Measurements from ENCODE around the gene TUT1. TPM values are rescaled to one million over a fixed set of nuclear protein-coding genes. Genes with fewer than 3 reads are reported as not detected.

The TUT1 gene, protein sequence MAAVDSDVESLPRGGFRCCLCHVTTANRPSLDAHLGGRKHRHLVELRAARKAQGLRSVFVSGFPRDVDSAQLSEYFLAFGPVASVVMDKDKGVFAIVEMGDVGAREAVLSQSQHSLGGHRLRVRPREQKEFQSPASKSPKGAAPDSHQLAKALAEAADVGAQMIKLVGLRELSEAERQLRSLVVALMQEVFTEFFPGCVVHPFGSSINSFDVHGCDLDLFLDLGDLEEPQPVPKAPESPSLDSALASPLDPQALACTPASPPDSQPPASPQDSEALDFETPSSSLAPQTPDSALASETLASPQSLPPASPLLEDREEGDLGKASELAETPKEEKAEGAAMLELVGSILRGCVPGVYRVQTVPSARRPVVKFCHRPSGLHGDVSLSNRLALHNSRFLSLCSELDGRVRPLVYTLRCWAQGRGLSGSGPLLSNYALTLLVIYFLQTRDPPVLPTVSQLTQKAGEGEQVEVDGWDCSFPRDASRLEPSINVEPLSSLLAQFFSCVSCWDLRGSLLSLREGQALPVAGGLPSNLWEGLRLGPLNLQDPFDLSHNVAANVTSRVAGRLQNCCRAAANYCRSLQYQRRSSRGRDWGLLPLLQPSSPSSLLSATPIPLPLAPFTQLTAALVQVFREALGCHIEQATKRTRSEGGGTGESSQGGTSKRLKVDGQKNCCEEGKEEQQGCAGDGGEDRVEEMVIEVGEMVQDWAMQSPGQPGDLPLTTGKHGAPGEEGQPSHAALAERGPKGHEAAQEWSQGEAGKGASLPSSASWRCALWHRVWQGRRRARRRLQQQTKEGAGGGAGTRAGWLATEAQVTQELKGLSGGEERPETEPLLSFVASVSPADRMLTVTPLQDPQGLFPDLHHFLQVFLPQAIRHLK
- total RNA-seq (10 to 100 TPM; 30.8 to 32.7 TPM), polyA plus RNA-seq (13.7 TPM)

DNA sequence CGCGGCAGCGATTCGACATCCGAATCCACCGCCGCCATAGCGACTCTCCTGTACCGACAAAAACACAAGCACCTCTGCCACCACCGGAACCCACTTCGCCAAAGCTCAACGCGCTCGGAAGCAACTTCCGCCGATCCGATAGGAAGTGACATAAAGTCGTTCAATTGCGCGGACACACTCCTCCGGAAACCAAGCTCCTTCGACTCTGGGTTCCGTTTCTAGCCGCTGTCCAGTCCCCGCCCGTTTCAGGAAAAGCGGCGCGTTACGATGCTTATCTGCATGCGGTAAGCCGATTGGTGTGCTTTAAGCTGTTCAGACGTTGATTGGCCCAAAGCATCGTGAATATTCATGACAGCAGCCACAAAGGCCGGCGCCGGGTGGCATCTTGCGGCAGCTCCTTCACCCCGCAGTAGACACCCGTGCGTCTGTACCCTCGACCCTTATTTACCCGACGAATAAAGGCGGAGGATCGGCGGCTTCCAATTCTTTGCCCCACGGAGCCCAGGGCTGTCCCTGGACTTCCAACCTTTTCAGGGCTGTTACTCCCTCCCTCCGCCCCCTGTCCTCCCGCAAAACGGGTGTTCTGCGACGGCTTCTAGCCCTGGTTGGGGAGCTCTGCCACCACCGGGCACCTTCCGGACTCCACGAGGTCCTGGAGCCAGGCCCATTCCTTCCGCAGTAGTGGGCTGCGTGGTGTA, at the start of gene TUT1:
TUT1 (minus strand) TSS at position 76 of the 698 bp plus-strand sequence; CDS start at position 38, 38 bp downstream.
- Mint-ChIP-seq H3K4me3 (peak within 1 kb of the TSS; percentile 84 to 98 (median 95)), H3K27ac (peak within 1 kb of the TSS; percentile 84 to 99 (median 98)), H3K36me3 (peaks cover 7 to 72% (median 11%) of the 10 kb centered on the region in 3 donors), H3K4me1 (peaks cover 36 to 71% (median 59%) of the 10 kb centered on the region in 3 donors), H3K27me3 (peaks cover 0 to 3% of the 10 kb centered on the region in 2 donors), H3K9me3 (no peaks in the 10 kb centered on the region)
- peak; percentile 91 to 98 (median 97) for DNase-seq
- Histone ChIP-seq H3K4me3 (ENCODE audit: low read length) (peak within 1 kb of the TSS; percentile 83), H3K27ac (ENCODE audit: low read depth, low read length) (peak within 1 kb of the TSS; percentile 92), H3K4me1 (ENCODE audit: insufficient read depth, low read length) (peaks cover 41% of the 10 kb centered on the region), H3K9me3 (ENCODE audit: low read length) (no peaks in the 10 kb centered on the region), H3K27me3 (ENCODE audit: insufficient read depth, low read length, poor library complexity, severe bottlenecking) (no peaks in the 10 kb centered on the region), H3K36me3 (ENCODE audit: insufficient read depth, low read length) (peaks cover 44% of the 10 kb centered on the region)
- POLR2A ChIA-PET, result interaction anchor here (0.5 to 3.3 kb wide), 37 partner anchors 9 to 265 kb away, joined by 3 to 71 read pairs (median 7); partner anchors contain the start of genes B3GAT3, BSCL2, C11orf98 and CSKMT
- CTCF ChIA-PET, result interaction anchor here (0.6 to 5.1 kb wide), 52 partner anchors 8 to 289 kb away, joined by 3 to 46 read pairs (median 5); partner anchors contain the start of genes B3GAT3, C11orf98, CSKMT and EEF1G

DNA sequence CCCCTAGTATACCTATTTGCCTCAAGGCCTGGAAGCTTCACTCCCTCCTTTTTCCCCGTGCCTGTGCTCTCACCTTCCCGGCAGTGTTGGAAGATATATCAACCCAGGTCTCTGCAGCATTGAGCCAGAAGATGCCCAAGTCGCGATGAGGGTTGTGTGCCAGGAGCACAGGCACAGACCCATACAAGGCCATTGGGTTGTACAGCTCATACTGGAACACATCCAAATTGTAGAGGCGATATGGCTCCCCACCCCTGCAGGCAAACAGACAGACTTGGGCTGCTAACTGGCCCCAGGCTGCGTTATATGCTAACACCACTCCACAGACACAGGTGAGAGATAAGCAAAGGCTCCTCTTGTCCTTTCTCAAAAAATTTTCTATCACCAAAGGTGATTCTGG, 41.2 kb upstream of the TUT1 start:
- Histone ChIP-seq H3K27me3 (ENCODE audit: insufficient read depth, low read length, poor library complexity, severe bottlenecking) (no peaks in the 10 kb centered on the region), H3K27ac (ENCODE audit: low read depth, low read length) (no peak overlapping the region), H3K9me3 (ENCODE audit: low read length) (no peaks in the 10 kb centered on the region), H3K4me1 (ENCODE audit: insufficient read depth, low read length) (peaks cover 11% of the 10 kb centered on the region), H3K36me3 (ENCODE audit: insufficient read depth, low read length) (peaks cover 65% of the 10 kb centered on the region), H3K4me3 (ENCODE audit: low read length) (no peak overlapping the region)
- peaks cover 18 to 83% (median 23%) of the 10 kb centered on the region in 3 donors for H3K36me3 Mint-ChIP-seq
- peaks cover 10 to 18% (median 18%) of the 10 kb centered on the region in 3 donors for H3K4me1 Mint-ChIP-seq
- peak overlapping the region in 4 of 8 donors; percentile 51 to 80 (median 66) for H3K27ac Mint-ChIP-seq
- H3K9me3 Mint-ChIP-seq, result no peaks in the 10 kb centered on the region
- CTCF ChIA-PET, result interaction anchor here (1.1 to 1.4 kb wide), 2 partner anchors 23 to 40 kb away, joined by 3 read pairs; no protein-coding TSS in a partner anchor
- H3K4me3 Mint-ChIP-seq, result no peak overlapping the region
- no peak for DNase-seq
- POLR2A ChIA-PET, result no interaction called here
- H3K27me3 Mint-ChIP-seq, result no peaks in the 10 kb centered on the region

DNA sequence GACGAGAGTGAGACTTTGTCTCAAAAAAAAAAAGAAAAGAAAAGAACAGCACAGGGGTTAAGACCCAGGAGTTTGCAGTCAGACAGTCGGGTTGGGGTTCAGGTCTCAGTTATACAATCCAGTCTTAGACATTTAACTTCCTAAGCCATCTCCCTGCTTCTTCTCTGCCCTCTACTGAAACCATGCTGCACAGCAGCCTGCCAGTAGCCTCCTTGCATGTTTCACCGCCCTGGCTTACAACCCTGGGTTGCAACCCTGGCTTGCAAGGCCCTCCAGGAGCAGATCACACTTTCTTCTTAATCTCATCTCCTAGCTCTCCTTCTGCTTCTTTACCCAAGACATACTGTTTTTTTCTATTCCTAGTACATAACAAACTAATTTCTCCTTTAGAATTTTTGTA, 36.4 kb upstream of the TUT1 start:
- Histone ChIP-seq H3K36me3 (ENCODE audit: insufficient read depth, low read length) (peaks cover 63% of the 10 kb centered on the region), H3K27ac (ENCODE audit: low read depth, low read length) (no peak overlapping the region), H3K4me3 (ENCODE audit: low read length) (no peak overlapping the region), H3K27me3 (ENCODE audit: insufficient read depth, low read length, poor library complexity, severe bottlenecking) (no peaks in the 10 kb centered on the region), H3K9me3 (ENCODE audit: low read length) (no peaks in the 10 kb centered on the region), H3K4me1 (ENCODE audit: insufficient read depth, low read length) (no peaks in the 10 kb centered on the region)
- Mint-ChIP-seq H3K36me3 (peaks cover 11 to 77% (median 15%) of the 10 kb centered on the region in 3 donors), H3K4me1 (peaks cover 0 to 5% (median 0%) of the 10 kb centered on the region in 3 donors), H3K4me3 (no peak overlapping the region), H3K27me3 (peaks cover 0 to 1% of the 10 kb centered on the region in 2 donors), H3K9me3 (no peaks in the 10 kb centered on the region), H3K27ac (peak overlapping the region in 3 of 8 donors; percentile 18 to 89 (median 73))
- POLR2A ChIA-PET, result interaction anchor here (0.7 kb wide), 1 partner anchor 116 kb away, joined by 16 read pairs; no protein-coding TSS in a partner anchor
- DNase-seq, result no peak
- CTCF ChIA-PET, result interaction anchor here (1.1 to 2.3 kb wide), 2 partner anchors 10 to 17 kb away, joined by 3 to 5 read pairs; no protein-coding TSS in a partner anchor

DNA sequence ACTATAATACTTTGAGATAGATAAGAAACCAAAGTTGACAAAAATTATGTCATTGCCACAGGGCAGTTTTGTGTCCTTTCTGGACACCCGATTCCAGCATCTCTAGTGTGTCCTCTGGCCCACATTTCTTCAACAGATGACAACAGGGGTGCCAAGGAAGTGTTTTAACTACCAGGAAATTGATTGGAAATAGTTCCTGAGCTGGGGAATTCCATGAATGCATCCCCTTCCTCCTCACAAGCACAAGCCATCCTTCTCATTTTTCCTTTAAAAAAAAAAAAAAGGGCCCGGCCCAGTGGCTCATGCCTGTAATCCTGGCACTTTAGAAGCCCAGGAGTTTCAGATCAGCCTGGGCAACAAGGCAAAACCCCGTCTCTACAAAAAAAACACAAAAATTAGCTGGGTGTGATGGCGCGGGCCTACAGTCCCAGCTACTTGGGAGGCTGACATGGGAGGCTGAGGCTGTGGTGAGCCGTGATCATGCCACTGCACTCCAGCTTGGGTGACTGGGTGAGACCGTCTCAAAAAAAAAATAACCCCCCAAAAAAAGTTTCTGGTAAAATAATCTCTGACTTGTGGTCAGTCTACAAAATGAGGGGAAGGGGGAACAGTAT, 31.3 kb upstream of the TUT1 start:
- peaks cover 15 to 28% (median 26%) of the 10 kb centered on the region in 3 donors for H3K4me1 Mint-ChIP-seq
- peaks cover 0 to 49% (median 6%) of the 10 kb centered on the region in 3 donors for H3K36me3 Mint-ChIP-seq
- Histone ChIP-seq H3K9me3 (ENCODE audit: low read length) (no peaks in the 10 kb centered on the region), H3K27ac (ENCODE audit: low read depth, low read length) (peak overlapping the region; percentile 80), H3K4me1 (ENCODE audit: insufficient read depth, low read length) (peaks cover 16% of the 10 kb centered on the region), H3K27me3 (ENCODE audit: insufficient read depth, low read length, poor library complexity, severe bottlenecking) (no peaks in the 10 kb centered on the region), H3K4me3 (ENCODE audit: low read length) (no peak overlapping the region), H3K36me3 (ENCODE audit: insufficient read depth, low read length) (peaks cover 20% of the 10 kb centered on the region)
- H3K4me3 Mint-ChIP-seq, result peak overlapping the region; percentile 77 to 94 (median 89)
- ChIA-PET POLR2A (interaction anchor here (0.8 to 3.5 kb wide), 13 partner anchors 10 to 233 kb away, joined by 3 to 34 read pairs (median 7); partner anchors contain the start of genes C11orf98, CSKMT, EEF1G and EML3), CTCF (interaction anchor here (0.9 to 3.7 kb wide), 10 partner anchors 11 to 71 kb away, joined by 3 to 24 read pairs (median 4); partner anchors contain the start of genes C11orf98, CSKMT, EML3 and GANAB)
- DNase-seq, result no peak
- H3K27ac Mint-ChIP-seq, result peak overlapping the region; percentile 89 to 99 (median 93)
- no peaks in the 10 kb centered on the region for H3K9me3 Mint-ChIP-seq
- peaks cover 0 to 1% of the 10 kb centered on the region in 2 donors for H3K27me3 Mint-ChIP-seq

DNA sequence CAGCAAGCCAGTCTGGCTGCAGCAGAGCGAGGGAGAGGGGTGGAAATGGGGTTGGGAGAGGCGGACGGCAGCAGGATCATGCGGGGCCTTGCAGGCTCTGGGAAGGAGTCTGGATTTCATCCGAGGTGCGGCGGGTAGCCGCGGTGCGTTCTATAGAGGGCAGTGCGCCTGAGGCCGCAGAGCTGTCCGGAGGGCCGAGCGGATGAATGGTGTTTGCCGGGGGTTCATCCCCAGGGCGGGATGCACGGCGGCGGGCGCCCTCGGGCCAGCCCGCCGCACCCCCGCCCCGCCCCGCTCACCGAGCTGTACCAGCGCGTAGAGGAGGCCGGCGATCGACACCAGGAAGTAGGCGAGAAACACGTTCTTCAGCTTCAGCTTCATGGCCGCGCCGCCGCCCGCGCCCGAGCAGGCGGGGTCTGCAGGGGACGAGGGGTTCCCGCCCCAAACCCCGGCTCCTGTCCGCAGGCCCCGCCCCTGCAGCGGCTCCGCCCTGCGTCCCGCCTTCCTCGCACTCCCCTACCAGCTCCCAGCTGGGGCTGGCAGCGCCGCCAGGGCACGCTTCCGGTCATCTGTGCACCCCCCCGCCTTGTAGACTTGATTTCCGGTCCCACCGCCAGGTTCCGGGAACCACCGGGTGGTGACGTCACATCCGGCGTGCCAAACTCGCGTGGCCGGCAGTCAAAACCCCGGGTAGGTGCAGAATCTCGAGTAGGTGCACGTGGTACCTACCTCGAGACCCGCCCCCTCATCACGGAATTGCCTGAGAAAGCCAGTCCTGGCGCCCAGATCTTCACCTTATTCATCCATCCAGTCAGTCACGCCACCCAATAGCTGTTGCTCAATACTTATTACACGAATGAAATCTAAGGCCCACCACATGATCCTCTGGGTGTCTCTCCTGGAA, 30.5 kb upstream of the TUT1 start, which contains the start of gene B3GAT3:
B3GAT3 (minus strand) TSS at position 420 of the 904 bp plus-strand sequence; CDS start at position 381, 39 bp downstream.
- H3K27me3 Mint-ChIP-seq, result peaks cover 0 to 1% of the 10 kb centered on the region in 2 donors
- POLR2A ChIA-PET, result interaction anchor here (0.6 to 3.5 kb wide), 19 partner anchors 10 to 260 kb away, joined by 3 to 34 read pairs (median 5); partner anchors contain the start of genes C11orf98, CSKMT, EEF1G and EML3
- peaks cover 16% of the 10 kb centered on the region for H3K4me1 ChIP-seq (ENCODE audit: insufficient read depth, low read length)
- H3K27ac ChIP-seq (ENCODE audit: low read depth, low read length), result peak within 1 kb of the TSS; percentile 80
- peaks cover 14% of the 10 kb centered on the region for H3K36me3 ChIP-seq (ENCODE audit: insufficient read depth, low read length)
- CTCF ChIA-PET, result interaction anchor here (0.9 to 3.7 kb wide), 16 partner anchors 8 to 81 kb away, joined by 3 to 24 read pairs (median 3); partner anchors contain the start of genes C11orf98, CSKMT, EEF1G and EML3
- H3K27ac Mint-ChIP-seq, result peak within 1 kb of the TSS; percentile 89 to 100 (median 97)
- peak; percentile 95 to 98 (median 97) for DNase-seq
- H3K36me3 Mint-ChIP-seq, result peaks cover 0 to 49% (median 3%) of the 10 kb centered on the region in 3 donors
- H3K4me1 Mint-ChIP-seq, result peaks cover 15 to 28% (median 26%) of the 10 kb centered on the region in 3 donors
- H3K9me3 ChIP-seq (ENCODE audit: low read length), result no peaks in the 10 kb centered on the region
- H3K27me3 ChIP-seq (ENCODE audit: insufficient read depth, low read length, poor library complexity, severe bottlenecking), result no peaks in the 10 kb centered on the region
- H3K4me3 ChIP-seq (ENCODE audit: low read length), result peak within 1 kb of the TSS; percentile 94
- H3K9me3 Mint-ChIP-seq, result no peaks in the 10 kb centered on the region
- peak within 1 kb of the TSS; percentile 90 to 96 (median 94) for H3K4me3 Mint-ChIP-seq

DNA sequence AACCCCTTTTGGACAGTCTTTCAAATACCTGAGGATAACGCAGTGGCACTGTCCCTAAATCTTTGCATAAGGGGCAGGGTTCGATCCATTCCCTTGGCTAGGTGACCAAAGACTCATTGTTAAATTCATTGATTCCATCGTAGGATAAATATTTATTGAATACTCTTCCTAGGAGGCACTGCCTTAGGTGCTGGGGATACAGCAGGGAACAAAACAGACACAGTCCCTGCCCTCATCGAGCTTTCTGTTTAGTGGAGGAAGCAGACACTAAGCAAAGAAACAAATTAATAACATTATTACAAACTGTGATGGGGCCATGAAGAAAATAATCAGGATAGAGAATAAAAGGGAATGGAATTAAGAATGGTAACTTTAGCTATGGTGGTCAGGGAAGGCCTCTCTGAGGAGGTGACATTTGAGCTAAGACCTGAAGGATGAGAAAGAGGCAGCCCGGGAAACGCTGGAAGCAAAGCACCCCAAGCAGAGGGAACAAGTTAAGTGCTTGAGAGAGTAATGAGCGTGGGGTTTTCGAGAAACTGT, 29.8 kb upstream of the TUT1 start:
- POLR2A ChIA-PET, result interaction anchor here (0.6 to 3.5 kb wide), 14 partner anchors 9 to 260 kb away, joined by 3 to 34 read pairs (median 6); partner anchors contain the start of genes C11orf98, CSKMT, EEF1G and EML3
- Histone ChIP-seq H3K27ac (ENCODE audit: low read depth, low read length) (peak overlapping the region; percentile 80), H3K27me3 (ENCODE audit: insufficient read depth, low read length, poor library complexity, severe bottlenecking) (no peaks in the 10 kb centered on the region), H3K9me3 (ENCODE audit: low read length) (no peaks in the 10 kb centered on the region), H3K4me1 (ENCODE audit: insufficient read depth, low read length) (peaks cover 16% of the 10 kb centered on the region), H3K4me3 (ENCODE audit: low read length) (peak overlapping the region; percentile 94), H3K36me3 (ENCODE audit: insufficient read depth, low read length) (peaks cover 6% of the 10 kb centered on the region)
- DNase-seq, result no peak
- Mint-ChIP-seq H3K4me3 (peak overlapping the region; percentile 90 to 96 (median 94)), H3K9me3 (no peaks in the 10 kb centered on the region), H3K27ac (peak overlapping the region; percentile 89 to 100 (median 97)), H3K36me3 (peaks cover 0 to 47% (median 0%) of the 10 kb centered on the region in 3 donors), H3K4me1 (peaks cover 15 to 30% (median 26%) of the 10 kb centered on the region in 3 donors), H3K27me3 (peaks cover 0 to 1% of the 10 kb centered on the region in 2 donors)
- CTCF ChIA-PET, result interaction anchor here (0.7 to 3.7 kb wide), 15 partner anchors 9 to 82 kb away, joined by 3 to 24 read pairs (median 3); partner anchors contain the start of genes EEF1G, EML3, GANAB and LBHD1

All from CD8-positive, alpha-beta memory T cell (primary cell).